Upper lobe of right lung (tissue), 1 donor: ENCODE measurements around the gene KRT76. TPM values are rescaled to one million over a fixed set of nuclear protein-coding genes. Genes with fewer than 3 reads are reported as not detected.

Experiments used
- ATAC-seq: fragments of 200-7000 bp; cut with Tn5 transposase; one replicate; pipeline ENCODE4 v1.9.1; 2020; ENCODE audit warnings: mild to moderate bottlenecking, moderate library complexity
- DNase-seq: peaks from one replicate; pipeline ENCODE4 v3.0.0-alpha.2; 2020
- H3K27ac ChIP-seq: fragments of 200-600 bp; one replicate; pipeline ENCODE4 v1.8.0; 2022
- H3K27me3 ChIP-seq: fragments of 200-600 bp; one replicate; pipeline ENCODE4 v1.8.0; 2022; ENCODE audit warnings: mild to moderate bottlenecking
- H3K36me3 ChIP-seq: fragments of 200-600 bp; one replicate; pipeline ENCODE4 v1.8.0; 2022
- H3K4me1 ChIP-seq: fragments of 200-600 bp; one replicate; pipeline ENCODE4 v1.8.0; 2022
- H3K4me3 ChIP-seq: fragments of 200-600 bp; one replicate; pipeline ENCODE4 v1.8.0; 2022; ENCODE audit warnings: mild to moderate bottlenecking
- H3K9me3 ChIP-seq: fragments of 200-600 bp; one replicate; pipeline ENCODE4 v1.8.0; 2022
- intact Hi-C: fragments of 100-400 bp; cut with DNase I; formaldehyde crosslinking; loops from one replicate; pipeline ENCODE4 v1.11.0; 2022
- long read RNA-seq: library from polyadenylated mRNA; unstranded; transcript quantifications from one replicate; pipeline ENCODE4 v2.0.0, GENCODE V29; 2021
- total RNA-seq: library from RNA; stranded (reverse); fragmentation: NEBNext Ultra II Directional; extraction: Animal tissue kit (Norgen Biotek cat#: 25700); gene quantifications from one replicate; pipeline ENCODE4 v1.2.1, GENCODE V29; 2021
- TF ChIP-seq, protein P1 (sequence below): fragments of 200-600 bp; IDR thresholded peaks from one replicate; pipeline ENCODE4 v1.8.0; 2022; ENCODE audit warnings: antibody characterized with exemption
- donor health status: DM: no; HTN: yes; CAD: no; lungs with severe emphysema.

KRT76 gene
- total RNA-seq = not detected
- long read RNA-seq = 0 reads

DNA sequence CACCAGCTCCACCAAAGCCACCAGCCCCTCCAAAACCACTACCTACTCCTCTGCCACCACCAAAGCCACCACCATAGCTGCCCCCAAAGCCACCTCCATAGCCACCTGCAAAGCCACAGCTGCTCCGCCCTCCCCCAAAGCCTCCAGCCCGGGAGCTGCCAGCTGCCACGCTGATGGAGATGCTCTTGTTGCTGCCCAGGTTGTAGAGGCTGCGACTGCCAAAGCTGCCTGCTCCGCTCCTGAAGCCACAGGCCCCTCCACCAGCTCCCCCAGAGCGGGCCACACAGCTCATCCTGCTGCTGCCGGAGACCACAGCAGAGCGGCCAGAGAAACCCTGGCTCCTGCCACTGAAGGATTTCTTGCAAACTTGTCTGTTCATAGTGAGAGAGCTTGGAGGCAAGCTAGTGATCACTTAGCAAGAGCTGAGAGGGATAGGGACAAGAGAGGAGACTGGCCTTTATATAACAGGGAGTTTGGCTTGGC, at the start of gene KRT76:
KRT76 (minus strand) TSS at position 433 of the 483 bp plus-strand sequence; CDS start at position 379, 54 bp downstream.
- DNase-seq (peak; percentile 52), ATAC-seq (no peak)
- Histone ChIP-seq H3K36me3 (no peaks in the 10 kb centered on the region), H3K27ac (no peak within 1 kb of the TSS), H3K9me3 (no peaks in the 10 kb centered on the region), H3K4me3 (no peak within 1 kb of the TSS), H3K4me1 (no peaks in the 10 kb centered on the region), H3K27me3 (peaks cover 27% of the 10 kb centered on the region)
- intact Hi-C loops = no loop called here
- TF ChIP-seq, protein P1, sequence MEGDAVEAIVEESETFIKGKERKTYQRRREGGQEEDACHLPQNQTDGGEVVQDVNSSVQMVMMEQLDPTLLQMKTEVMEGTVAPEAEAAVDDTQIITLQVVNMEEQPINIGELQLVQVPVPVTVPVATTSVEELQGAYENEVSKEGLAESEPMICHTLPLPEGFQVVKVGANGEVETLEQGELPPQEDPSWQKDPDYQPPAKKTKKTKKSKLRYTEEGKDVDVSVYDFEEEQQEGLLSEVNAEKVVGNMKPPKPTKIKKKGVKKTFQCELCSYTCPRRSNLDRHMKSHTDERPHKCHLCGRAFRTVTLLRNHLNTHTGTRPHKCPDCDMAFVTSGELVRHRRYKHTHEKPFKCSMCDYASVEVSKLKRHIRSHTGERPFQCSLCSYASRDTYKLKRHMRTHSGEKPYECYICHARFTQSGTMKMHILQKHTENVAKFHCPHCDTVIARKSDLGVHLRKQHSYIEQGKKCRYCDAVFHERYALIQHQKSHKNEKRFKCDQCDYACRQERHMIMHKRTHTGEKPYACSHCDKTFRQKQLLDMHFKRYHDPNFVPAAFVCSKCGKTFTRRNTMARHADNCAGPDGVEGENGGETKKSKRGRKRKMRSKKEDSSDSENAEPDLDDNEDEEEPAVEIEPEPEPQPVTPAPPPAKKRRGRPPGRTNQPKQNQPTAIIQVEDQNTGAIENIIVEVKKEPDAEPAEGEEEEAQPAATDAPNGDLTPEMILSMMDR = no peak

DNA sequence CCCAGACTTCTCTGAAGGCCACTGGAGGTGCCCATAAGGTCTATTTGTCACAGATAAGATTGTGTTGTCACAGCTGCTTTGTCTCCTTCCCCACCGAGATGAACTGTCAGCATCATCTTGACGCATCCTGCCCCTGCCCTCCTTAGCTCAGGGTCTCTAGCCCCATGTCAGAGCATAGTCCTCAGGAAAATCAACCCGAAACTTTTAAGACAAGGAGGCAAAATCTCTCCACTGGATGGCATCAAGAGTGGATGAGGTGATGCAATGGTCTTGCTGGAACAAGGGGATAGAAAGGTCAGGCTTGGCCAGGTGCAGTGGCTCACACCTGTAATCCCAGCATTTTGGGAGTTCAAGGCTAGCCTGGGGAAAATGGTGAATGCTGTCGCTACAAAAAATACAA, 48.8 kb upstream of the KRT76 start:
- H3K4me3 ChIP-seq = no peak overlapping the region
- peaks cover 4% of the 10 kb centered on the region for H3K4me1 ChIP-seq
- intact Hi-C loops = no loop called here
- ATAC-seq = no peak
- peaks cover 7% of the 10 kb centered on the region for H3K27me3 ChIP-seq
- TF ChIP-seq, protein P1 = no peak
- H3K27ac ChIP-seq = no peak overlapping the region
- H3K9me3 ChIP-seq = no peaks in the 10 kb centered on the region
- H3K36me3 ChIP-seq = no peaks in the 10 kb centered on the region
- no peak for DNase-seq

DNA sequence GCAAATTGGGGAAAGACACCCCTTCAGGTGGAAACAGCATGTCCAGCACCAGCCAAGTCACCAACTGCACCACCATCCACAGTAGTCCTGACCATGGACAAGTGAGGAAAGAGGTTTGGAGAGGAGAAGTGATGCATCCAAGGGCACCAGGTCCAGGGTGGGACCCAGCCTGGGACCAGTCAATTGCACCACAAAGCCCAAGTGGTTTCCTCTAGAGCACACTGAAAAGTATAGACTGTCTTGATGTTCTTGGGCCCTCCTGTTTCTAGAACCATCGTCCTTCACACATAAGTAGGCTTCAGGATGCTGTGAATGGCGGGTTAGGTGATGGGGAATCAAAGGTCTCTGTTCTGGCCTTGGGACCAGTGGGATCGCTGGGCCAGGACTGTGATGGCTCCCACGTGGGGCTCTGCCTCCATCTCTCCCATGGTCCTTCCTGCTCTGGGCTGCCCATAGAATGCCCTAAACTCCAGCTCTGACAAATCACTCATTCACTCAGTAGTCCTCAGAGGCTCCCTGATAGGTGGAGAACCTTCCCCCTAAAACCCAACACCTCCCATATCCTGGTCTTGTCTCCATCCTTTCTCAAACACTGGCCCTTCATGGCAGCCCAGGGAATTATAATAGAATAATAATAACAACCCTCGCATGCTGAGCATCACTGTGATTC, 47.7 kb upstream of the KRT76 start:
- no peaks in the 10 kb centered on the region for H3K36me3 ChIP-seq
- H3K27me3 ChIP-seq = peaks cover 10% of the 10 kb centered on the region
- ATAC-seq (no peak), DNase-seq (no peak)
- H3K27ac ChIP-seq = no peak overlapping the region
- H3K4me3 ChIP-seq = no peak overlapping the region
- no peaks in the 10 kb centered on the region for H3K9me3 ChIP-seq
- intact Hi-C loops = no loop called here
- TF ChIP-seq, protein P1 = no peak
- peaks cover 4% of the 10 kb centered on the region for H3K4me1 ChIP-seq

DNA sequence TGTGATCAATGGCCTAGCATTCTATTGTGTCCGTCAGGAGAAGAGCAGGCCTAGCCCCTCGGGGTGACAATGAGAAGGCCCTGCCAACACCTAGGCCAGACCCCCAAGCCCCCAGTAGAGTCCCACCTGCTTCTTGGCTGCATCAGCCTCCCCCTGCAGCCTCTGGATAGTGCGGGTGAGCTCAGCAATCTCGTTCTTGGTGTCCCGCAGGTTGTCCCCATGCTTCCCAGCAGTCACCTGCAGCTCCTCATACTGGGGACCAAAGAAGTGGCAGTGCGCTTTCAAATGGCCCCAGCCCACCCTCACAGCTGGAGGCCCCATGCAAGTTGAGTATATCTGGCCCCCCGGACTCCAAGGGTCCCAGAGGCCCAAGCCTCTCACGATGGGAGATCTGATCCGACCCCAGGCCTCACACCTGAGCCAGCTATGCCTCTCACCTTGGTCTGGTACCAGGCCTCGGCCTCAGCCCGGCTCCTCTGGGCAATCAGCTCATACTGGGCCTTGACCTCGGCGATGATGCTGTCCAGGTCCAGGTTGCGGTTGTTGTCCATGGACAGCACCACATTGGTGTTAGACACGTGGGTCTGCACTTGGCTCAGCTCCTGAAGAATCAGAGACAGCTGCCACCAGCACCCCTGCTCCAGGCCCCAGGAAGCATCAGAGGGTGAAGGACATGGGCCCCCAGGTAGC, 46.8 kb upstream of the KRT76 start:
- H3K27me3 ChIP-seq = peaks cover 17% of the 10 kb centered on the region
- no peak for ATAC-seq

DNA sequence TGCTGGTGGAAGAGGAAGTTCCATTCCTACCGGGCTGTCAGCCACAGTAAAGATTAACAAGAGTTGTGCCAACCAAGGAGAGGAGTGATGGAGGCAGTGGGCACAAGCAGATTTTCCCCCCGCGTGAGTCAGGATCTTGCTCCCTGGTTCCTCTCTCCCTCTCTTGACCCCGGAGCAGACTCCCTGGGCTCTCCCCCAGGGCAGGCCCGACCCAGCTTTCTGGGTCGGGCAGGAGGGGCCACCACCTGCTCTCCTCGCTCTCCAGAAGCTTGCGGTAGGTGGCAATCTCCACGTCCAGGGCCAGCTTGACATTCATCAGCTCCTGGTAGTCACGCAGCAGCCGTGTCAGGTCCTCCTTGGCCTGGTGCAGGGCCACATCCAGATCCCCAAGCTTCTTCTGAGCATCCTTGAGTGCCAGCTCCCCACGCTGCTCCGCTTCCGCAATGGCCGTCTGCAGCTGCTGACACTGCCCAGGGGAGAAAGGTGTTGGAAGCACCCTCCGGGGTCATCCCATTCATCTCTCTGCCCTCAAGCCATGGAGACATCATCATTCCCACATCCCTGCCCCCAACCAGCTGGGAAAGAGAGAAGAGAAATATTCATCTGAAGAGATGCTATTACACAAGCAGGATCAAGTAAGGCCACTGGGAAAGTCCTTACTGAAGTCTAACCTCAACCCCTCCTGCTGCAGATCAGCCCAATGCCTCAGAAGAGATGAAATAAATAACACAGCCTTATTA, 45.8 kb upstream of the KRT76 start:
- TF ChIP-seq, protein P1 = no peak
- Histone ChIP-seq H3K36me3 (no peaks in the 10 kb centered on the region), H3K27me3 (peaks cover 27% of the 10 kb centered on the region), H3K4me1 (peaks cover 4% of the 10 kb centered on the region), H3K27ac (no peak overlapping the region), H3K4me3 (no peak overlapping the region), H3K9me3 (no peaks in the 10 kb centered on the region)
- intact Hi-C loops = no loop called here
- no peak for DNase-seq
- no peak for ATAC-seq

More for the DNA sequence above, 46.8 kb upstream of the KRT76 start:
- peaks cover 4% of the 10 kb centered on the region for H3K4me1 ChIP-seq
- no peaks in the 10 kb centered on the region for H3K9me3 ChIP-seq
- TF ChIP-seq, protein P1 = no peak
- no peak overlapping the region for H3K27ac ChIP-seq
- intact Hi-C loops = no loop called here
- H3K4me3 ChIP-seq = no peak overlapping the region
- H3K36me3 ChIP-seq = no peaks in the 10 kb centered on the region
- DNase-seq = no peak
